K562 (cell line): Measurements from ENCODE around the gene HES6. TPM values are rescaled to one million over a fixed set of nuclear protein-coding genes. Genes with fewer than 3 reads are reported as not detected.
A peak's percentile ranks its signal among the peaks of the same experiment; 100 is the strongest.

ENCODE experiments used
- C11orf30 ChIP-seq: fragments of 450-650 bp; IDR thresholded peaks from 2 replicates; pipeline ENCODE4 v1.6.1; 2016; ENCODE audit warnings: low read depth, mild to moderate bottlenecking
- CBX5 ChIP-seq: IDR thresholded peaks from 2 replicates; pipeline ENCODE4 v1.6.1; 2014; ENCODE audit warnings: low read depth, borderline replicate concordance
- EGR1 ChIP-seq: fragments of 450-650 bp; conservative IDR thresholded peaks from 2 replicates; pipeline ENCODE4 v1.6.1; 2017; ENCODE audit warnings: mild to moderate bottlenecking
- FOXM1 ChIP-seq, 2 experiments: fragments of 450-650 bp in 1 of 2; sonication (generic) in 1 of 2; formaldehyde crosslinking in 1 of 2; IDR thresholded peaks; 2 replicates each; pipeline versions ENCODE4 v1.6.1 to v1.9.0; 2017 to 2022; ENCODE audit warnings: low read depth in 2 of 2, mild to moderate bottlenecking in 2 of 2, missing genetic modification reagents in 1 of 2, moderate library complexity in 1 of 2
- HMBOX1 ChIP-seq: sonication (generic); IDR thresholded peaks from 2 replicates; pipeline ENCODE4 v1.6.1; 2016
- HNRNPH1 ChIP-seq: fragments of 200-400 bp; formaldehyde crosslinking; optimal IDR thresholded peaks from 2 replicates; pipeline ENCODE3; 2017; ENCODE audit warnings: low read depth, mild to moderate bottlenecking, low read length, moderate library complexity
- HNRNPK ChIP-seq: fragments of 200-400 bp; formaldehyde crosslinking; IDR thresholded peaks from one replicate; pipeline ENCODE4 v1.6.1; 2018; ENCODE audit warnings: mild to moderate bottlenecking, low read depth, low read length; ENCODE audit not compliant: poor library complexity, severe bottlenecking
- NCOA1 ChIP-seq: fragments of 450-650 bp; IDR thresholded peaks from 2 replicates; pipeline ENCODE4 v1.6.1; 2016; ENCODE audit warnings: low read depth
- STAT5A ChIP-seq: IDR thresholded peaks from 2 replicates; pipeline ENCODE4 v1.6.1; 2012; ENCODE audit warnings: low read length, inconsistent platforms, borderline replicate concordance
- TAF7 ChIP-seq: fragments of 450-650 bp; IDR thresholded peaks from 2 replicates; pipeline ENCODE4 v1.6.1; 2016; ENCODE audit warnings: missing genetic modification characterization, missing compliant biosample characterization
- TARDBP ChIP-seq: fragments of 450-650 bp; IDR thresholded peaks from 2 replicates; pipeline ENCODE4 v1.6.1; 2016
- TCF3 ChIP-seq: sonication (generic); formaldehyde crosslinking; IDR thresholded peaks from 2 replicates; pipeline ENCODE4 v1.4.0; 2020; ENCODE audit warnings: mild to moderate bottlenecking, missing genetic modification reagents
- ZBTB8A ChIP-seq: fragments of 450-650 bp; IDR thresholded peaks from 2 replicates; pipeline ENCODE4 v1.6.1; 2018; ENCODE audit warnings: mild to moderate bottlenecking, moderate library complexity; ENCODE audit not compliant: partially characterized antibody
- ZNF174 ChIP-seq: fragments of 250-450 bp; sonication (Bioruptor Pico); IDR thresholded peaks from 2 replicates; pipeline ENCODE4 v1.4.0; 2020; ENCODE audit warnings: mild to moderate bottlenecking
- ZNF324 ChIP-seq: fragments of 250-450 bp; sonication (Bioruptor Pico); IDR thresholded peaks from 2 replicates; pipeline ENCODE4 v1.4.0; 2020; ENCODE audit warnings: mild to moderate bottlenecking
- ZNF79 ChIP-seq: fragments of 250-450 bp; sonication (Bioruptor Pico); IDR thresholded peaks from 2 replicates; pipeline ENCODE4 v1.4.0; 2020; ENCODE audit warnings: low read depth, mild to moderate bottlenecking, moderate library complexity
- polyA plus RNA-seq, 8 experiments: library from polyadenylated mRNA; depleted of rRNA in 4 of 8; stranded (reverse) in 5 of 8; unstranded in 3 of 8; fragments of >200 nt; fragmentation: Nextera tagmentation in 2 of 8; fragmentation: Illumina TruSeq in 1 of 8; extraction: Ambion mirVana in 2 of 8; extraction: Trizol in 1 of 8; gene quantifications; 2 replicates each; pipeline versions ENCODE4 v1.2.1 to v1.2.3, GENCODE V29; 2011 to 2014; ENCODE audit warnings: inconsistent platforms in 1 of 8, missing spikeins in 1 of 8
- total RNA-seq, 7 experiments: library from RNA; depleted of rRNA in 6 of 7; stranded (reverse); fragments of >200 nt in 6 of 7; fragmentation: Illumina TruSeq in 2 of 7; extraction: Trizol in 2 of 7; gene quantifications; 2 replicates each; pipeline versions ENCODE4 v1.2.1 to v1.2.3, GENCODE V29; 2011 to 2021; ENCODE audit warnings: low replicate concordance in 1 of 7
- TF ChIP-seq, protein P1 (sequence below): sonication (generic); formaldehyde crosslinking; IDR thresholded peaks from 2 replicates; pipeline ENCODE4 v1.9.0; 2022; ENCODE audit warnings: mild to moderate bottlenecking, missing genetic modification reagents
- TF ChIP-seq, protein P2 (sequence below): fragments of 200-400 bp; formaldehyde crosslinking; IDR thresholded peaks from 2 replicates; pipeline ENCODE4 v1.6.1; 2017; ENCODE audit warnings: mild to moderate bottlenecking, low read depth, low read length, moderate library complexity
- TF ChIP-seq, protein P3 (sequence below): fragments of 450-650 bp; IDR thresholded peaks from 2 replicates; pipeline ENCODE4 v1.6.1; 2017; ENCODE audit warnings: antibody characterized with exemption, mild to moderate bottlenecking
- TF ChIP-seq, protein P4 (sequence below): fragments of 250-450 bp; sonication (Bioruptor Pico); IDR thresholded peaks from 2 replicates; pipeline ENCODE4 v1.8.0; 2022; ENCODE audit warnings: moderate library complexity, mild to moderate bottlenecking, inconsistent platforms

The HES6 gene
- total and polyA plus RNA-seq, 9 of the 15 experiments (the other 6 are each of a cell fraction or from before 2014, with no cell fraction given) = 6.2 to 133 (median 29.2) TPM

- TF ChIP-seq NCOA1 = no peak
- TF ChIP-seq, protein P1, sequence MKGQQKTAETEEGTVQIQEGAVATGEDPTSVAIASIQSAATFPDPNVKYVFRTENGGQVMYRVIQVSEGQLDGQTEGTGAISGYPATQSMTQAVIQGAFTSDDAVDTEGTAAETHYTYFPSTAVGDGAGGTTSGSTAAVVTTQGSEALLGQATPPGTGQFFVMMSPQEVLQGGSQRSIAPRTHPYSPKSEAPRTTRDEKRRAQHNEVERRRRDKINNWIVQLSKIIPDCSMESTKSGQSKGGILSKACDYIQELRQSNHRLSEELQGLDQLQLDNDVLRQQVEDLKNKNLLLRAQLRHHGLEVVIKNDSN (CRISPR knock-in tag) = 0 out of 2 replicates have a peak, but pooled peaks have one; percentile 28
- no peak for TF ChIP-seq HNRNPH1
- TF ChIP-seq HMBOX1 = no peak
- TF ChIP-seq HNRNPK = no peak
- no peak for TF ChIP-seq ZNF79 (CRISPR knock-in tag)
- no peak for TF ChIP-seq C11orf30
- no peak for TF ChIP-seq CBX5
- TF ChIP-seq ZBTB8A = no peak
- TF ChIP-seq, protein P2, sequence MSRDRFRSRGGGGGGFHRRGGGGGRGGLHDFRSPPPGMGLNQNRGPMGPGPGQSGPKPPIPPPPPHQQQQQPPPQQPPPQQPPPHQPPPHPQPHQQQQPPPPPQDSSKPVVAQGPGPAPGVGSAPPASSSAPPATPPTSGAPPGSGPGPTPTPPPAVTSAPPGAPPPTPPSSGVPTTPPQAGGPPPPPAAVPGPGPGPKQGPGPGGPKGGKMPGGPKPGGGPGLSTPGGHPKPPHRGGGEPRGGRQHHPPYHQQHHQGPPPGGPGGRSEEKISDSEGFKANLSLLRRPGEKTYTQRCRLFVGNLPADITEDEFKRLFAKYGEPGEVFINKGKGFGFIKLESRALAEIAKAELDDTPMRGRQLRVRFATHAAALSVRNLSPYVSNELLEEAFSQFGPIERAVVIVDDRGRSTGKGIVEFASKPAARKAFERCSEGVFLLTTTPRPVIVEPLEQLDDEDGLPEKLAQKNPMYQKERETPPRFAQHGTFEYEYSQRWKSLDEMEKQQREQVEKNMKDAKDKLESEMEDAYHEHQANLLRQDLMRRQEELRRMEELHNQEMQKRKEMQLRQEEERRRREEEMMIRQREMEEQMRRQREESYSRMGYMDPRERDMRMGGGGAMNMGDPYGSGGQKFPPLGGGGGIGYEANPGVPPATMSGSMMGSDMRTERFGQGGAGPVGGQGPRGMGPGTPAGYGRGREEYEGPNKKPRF = no peak
- TF ChIP-seq TCF3 = no peak
- TF ChIP-seq, protein P3, sequence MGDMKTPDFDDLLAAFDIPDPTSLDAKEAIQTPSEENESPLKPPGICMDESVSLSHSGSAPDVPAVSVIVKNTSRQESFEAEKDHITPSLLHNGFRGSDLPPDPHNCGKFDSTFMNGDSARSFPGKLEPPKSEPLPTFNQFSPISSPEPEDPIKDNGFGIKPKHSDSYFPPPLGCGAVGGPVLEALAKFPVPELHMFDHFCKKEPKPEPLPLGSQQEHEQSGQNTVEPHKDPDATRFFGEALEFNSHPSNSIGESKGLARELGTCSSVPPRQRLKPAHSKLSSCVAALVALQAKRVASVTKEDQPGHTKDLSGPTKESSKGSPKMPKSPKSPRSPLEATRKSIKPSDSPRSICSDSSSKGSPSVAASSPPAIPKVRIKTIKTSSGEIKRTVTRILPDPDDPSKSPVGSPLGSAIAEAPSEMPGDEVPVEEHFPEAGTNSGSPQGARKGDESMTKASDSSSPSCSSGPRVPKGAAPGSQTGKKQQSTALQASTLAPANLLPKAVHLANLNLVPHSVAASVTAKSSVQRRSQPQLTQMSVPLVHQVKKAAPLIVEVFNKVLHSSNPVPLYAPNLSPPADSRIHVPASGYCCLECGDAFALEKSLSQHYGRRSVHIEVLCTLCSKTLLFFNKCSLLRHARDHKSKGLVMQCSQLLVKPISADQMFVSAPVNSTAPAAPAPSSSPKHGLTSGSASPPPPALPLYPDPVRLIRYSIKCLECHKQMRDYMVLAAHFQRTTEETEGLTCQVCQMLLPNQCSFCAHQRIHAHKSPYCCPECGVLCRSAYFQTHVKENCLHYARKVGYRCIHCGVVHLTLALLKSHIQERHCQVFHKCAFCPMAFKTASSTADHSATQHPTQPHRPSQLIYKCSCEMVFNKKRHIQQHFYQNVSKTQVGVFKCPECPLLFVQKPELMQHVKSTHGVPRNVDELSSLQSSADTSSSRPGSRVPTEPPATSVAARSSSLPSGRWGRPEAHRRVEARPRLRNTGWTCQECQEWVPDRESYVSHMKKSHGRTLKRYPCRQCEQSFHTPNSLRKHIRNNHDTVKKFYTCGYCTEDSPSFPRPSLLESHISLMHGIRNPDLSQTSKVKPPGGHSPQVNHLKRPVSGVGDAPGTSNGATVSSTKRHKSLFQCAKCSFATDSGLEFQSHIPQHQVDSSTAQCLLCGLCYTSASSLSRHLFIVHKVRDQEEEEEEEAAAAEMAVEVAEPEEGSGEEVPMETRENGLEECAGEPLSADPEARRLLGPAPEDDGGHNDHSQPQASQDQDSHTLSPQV = 0 out of 2 replicates have a peak, but pooled peaks have one; percentile 39
- TF ChIP-seq ZNF174 = no peak
- TF ChIP-seq, protein P4, sequence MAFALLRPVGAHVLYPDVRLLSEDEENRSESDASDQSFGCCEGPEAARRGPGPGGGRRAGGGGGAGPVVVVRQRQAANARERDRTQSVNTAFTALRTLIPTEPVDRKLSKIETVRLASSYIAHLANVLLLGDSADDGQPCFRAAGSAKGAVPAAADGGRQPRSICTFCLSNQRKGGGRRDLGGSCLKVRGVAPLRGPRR (CRISPR knock-in tag) = no peak
- no peak for TF ChIP-seq STAT5A
- no peak for TF ChIP-seq TAF7 (tag)
- no peak for TF ChIP-seq ZNF324
- TF ChIP-seq EGR1 = no peak
- TF ChIP-seq TARDBP = no peak
- TF ChIP-seq FOXM1 (IDR thresholded peaks at IDR 0.05; ENCODE audit: low read depth) = no peak
- TF ChIP-seq FOXM1 (CRISPR knock-in tag; IDR thresholded peaks at IDR 0.05; ENCODE audit: low read depth) = no peak
Observed at GRCh38 chr2:238237431-238238135, 2.3 kb downstream of the HES6 start (continued).
